UCSD-AML1 (cell line): Measurements from ENCODE around the gene DSG2.
"Not testable (repeated sequence)": the region's sequence is repeated elsewhere in the genome, so short reads cannot be mapped to it uniquely, and the experiment has no call there.

Experiments used
- DNase-seq: peaks from one replicate; lab custom pipeline; 2025; ENCODE audit not compliant: unreplicated experiment; lab: John Stamatoyannopoulos, UW

The DSG2 gene

GRCh38 chr18:31500051-31500688 is 2.2 kb downstream of the DSG2 start:
- no peak for DNase-seq

GRCh38 chr18:31503011-31503410 is 5.0 kb downstream of the DSG2 start:
- DNase-seq, result no peak

GRCh38 chr18:31504455-31505147 is 6.6 kb downstream of the DSG2 start:
- no peak for DNase-seq

GRCh38 chr18:31505156-31505555 is 7.2 kb downstream of the DSG2 start:
- no peak for DNase-seq

- no peak for DNase-seq
These were observed 8.2 kb downstream of the DSG2 start for GRCh38 chr18:31506024-31506742.

GRCh38 chr18:31507124-31507523 is 9.1 kb downstream of the DSG2 start:
- not testable (repeated sequence) for DNase-seq

- DNase-seq, result no peak
These were observed 10.8 kb downstream of the DSG2 start for GRCh38 chr18:31508781-31509180.

- no peak for DNase-seq
These were observed 11.6 kb downstream of the DSG2 start for GRCh38 chr18:31509571-31509970.

GRCh38 chr18:31510319-31510718 is 12.3 kb downstream of the DSG2 start:
- no peak for DNase-seq

- DNase-seq, result no peak
These were observed 13.1 kb downstream of the DSG2 start for GRCh38 chr18:31511098-31511497.

GRCh38 chr18:31512203-31512764 is 14.3 kb downstream of the DSG2 start:
- no peak for DNase-seq

- no peak for DNase-seq
These were observed 15.4 kb downstream of the DSG2 start for GRCh38 chr18:31513189-31513935.

- DNase-seq, result no peak
These were observed 18.5 kb downstream of the DSG2 start for GRCh38 chr18:31516437-31516836.

GRCh38 chr18:31526374-31526773 is 28.4 kb downstream of the DSG2 start:
- DNase-seq, result no peak

GRCh38 chr18:31533236-31533635 is 35.3 kb downstream of the DSG2 start:
- DNase-seq, result no peak

- DNase-seq, result no peak
These were observed 40.9 kb downstream of the DSG2 start for GRCh38 chr18:31538837-31539236.

GRCh38 chr18:31546476-31546875 is 48.5 kb downstream of the DSG2 start:
- no peak for DNase-seq

- DNase-seq, result no peak
These were observed 50.9 kb downstream of the DSG2 start for GRCh38 chr18:31548853-31549252.

GRCh38 chr18:31549416-31549815 is 51.4 kb downstream of the DSG2 start:
- no peak for DNase-seq

GRCh38 chr18:31551883-31552282 is 53.9 kb downstream of the DSG2 start:
- DNase-seq, result no peak

- no peak for DNase-seq
These were observed 55.8 kb downstream of the DSG2 start for GRCh38 chr18:31553800-31554199.
